RPMI7951 (cell line): ENCODE results near the gene GOLGA8B. TPM values are rescaled to one million over a fixed set of nuclear protein-coding genes. Genes with fewer than 3 reads are reported as not detected.
"Not testable (repeated sequence)": the region's sequence is repeated elsewhere in the genome, so short reads cannot be mapped to it uniquely, and the experiment has no call there.

Experiments used
- DNase-seq: peaks from one replicate; pipeline ENCODE4 v3.0.0-alpha.2; 2012; ENCODE audit warnings: low read depth
- total RNA-seq: library from RNA; depleted of rRNA; stranded (reverse); fragments of >200 nt; shearing (Covaris generic); gene quantifications from 2 replicates; pipeline ENCODE4 v1.2.3, GENCODE V29; 2014; rRNA removed

The GOLGA8B gene
- total RNA-seq, 1 experiment from 2014 or later, result 11.3 TPM

DNA sequence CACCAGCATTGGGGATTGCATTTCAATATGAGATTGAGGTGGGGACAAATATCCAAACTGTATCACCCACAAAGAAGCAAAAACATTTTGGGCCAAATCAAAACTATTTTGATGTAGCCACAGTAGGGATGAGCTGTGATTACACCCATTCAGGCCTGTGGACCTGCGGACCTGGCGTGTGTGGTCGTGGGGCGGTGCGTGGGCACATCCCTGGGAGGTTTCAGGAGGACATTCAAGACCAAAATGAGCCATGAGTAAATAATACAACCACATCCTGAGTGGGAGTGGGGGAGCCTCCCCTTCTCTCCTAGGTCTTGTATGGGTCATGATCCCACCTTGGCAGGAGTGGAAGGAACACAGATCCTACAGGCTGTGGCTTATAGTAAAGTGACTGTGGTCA, 23.7 kb downstream of the GOLGA8B start:
- DNase-seq, result not testable (repeated sequence)

DNA sequence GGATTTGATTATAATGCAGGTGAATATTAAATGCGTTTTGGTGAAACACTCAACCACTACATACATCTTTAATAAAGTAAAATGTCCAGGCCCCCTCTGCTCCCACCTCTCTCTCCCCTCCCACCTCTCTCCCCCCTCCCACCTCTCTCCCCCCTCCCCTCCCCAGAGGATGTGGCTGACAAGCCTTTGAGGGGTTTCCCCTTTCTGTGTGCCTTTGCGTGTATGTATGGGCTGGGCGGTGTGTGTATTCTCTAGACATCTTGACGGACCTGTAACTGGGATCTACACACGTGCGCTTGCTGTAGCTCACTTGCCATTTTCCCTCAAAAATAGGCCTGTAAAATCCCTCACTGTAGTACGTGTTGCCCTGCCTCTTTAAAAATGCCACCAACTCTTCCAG, 28.3 kb downstream of the GOLGA8B start:
- not testable (repeated sequence) for DNase-seq

DNA sequence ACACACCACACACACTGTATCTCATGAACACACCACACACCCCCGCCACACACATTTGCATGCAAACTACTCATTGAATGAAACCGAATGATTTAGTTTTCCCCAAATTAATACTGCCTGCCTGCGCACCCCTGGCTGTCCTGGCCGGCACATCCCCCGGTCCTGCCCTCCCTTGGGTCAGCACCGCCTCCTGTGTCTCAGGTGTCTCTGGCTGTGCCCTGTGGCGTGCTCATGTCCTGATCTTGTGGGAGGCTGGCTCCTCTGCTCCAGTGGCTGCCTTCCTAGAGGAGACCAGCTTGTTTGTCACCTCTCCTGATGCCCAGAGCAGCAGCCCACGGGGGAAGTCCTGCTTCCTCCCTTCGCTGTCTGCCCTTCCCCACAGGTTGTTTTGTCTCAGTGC, 28.7 kb downstream of the GOLGA8B start:
- DNase-seq, result not testable (repeated sequence)

DNA sequence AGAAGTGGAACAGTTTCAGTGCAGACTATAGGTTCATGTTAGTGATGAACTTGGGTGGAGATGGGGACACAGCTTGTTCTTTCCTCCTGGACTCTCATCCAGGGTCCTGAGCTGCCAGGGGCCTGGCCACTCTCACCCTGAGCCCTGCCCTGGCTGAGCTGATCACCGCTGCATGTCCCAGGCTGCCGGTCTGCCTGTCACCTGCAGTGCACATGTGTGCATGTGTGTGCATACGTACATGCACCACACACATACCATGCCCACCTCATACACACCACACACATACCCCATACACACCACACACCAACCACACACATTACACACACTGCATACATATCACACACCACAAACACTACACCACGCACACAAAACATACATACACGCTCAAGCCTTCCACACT, 29.3 kb downstream of the GOLGA8B start:
- DNase-seq, result not testable (repeated sequence)

DNA sequence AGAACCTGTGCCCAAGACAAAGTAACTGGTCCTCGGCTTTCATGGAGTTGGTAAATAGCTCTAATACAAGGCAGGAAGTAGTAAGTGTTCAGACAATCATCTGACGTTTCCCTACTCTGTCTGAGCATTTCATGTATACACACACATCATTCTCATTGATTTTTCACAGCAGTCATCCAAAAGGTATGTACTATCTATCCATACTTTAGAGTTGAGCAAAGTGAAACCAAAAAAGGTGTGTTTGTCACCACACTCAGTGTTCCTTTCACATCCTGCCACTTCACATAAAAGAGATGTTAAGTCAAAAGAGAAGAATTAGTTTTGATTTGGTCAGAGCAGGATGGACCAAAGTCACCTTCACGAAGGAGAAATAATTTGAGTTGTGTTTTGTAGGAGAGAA, 33.3 kb downstream of the GOLGA8B start:
- DNase-seq, result not testable (repeated sequence)

DNA sequence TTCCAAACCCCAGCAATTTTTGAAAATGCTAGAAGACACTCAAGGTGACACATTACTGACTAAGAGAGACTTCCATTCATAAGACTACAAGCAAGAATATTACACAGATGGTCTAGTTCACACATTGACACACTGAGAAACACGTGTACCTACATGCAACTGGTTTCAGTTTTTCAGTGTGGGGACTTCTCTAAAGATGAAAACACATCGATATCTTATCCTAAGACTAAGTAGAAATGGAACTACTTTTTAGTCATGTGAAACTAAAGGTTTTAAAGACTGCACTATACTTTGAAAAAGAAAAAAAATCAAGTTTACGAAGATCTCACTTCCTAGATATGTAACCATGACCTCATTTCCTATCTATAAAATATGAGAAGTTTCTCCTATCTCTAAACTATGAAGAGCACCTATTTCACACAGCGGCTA, 34.1 kb downstream of the GOLGA8B start:
- not testable (repeated sequence) for DNase-seq

DNA sequence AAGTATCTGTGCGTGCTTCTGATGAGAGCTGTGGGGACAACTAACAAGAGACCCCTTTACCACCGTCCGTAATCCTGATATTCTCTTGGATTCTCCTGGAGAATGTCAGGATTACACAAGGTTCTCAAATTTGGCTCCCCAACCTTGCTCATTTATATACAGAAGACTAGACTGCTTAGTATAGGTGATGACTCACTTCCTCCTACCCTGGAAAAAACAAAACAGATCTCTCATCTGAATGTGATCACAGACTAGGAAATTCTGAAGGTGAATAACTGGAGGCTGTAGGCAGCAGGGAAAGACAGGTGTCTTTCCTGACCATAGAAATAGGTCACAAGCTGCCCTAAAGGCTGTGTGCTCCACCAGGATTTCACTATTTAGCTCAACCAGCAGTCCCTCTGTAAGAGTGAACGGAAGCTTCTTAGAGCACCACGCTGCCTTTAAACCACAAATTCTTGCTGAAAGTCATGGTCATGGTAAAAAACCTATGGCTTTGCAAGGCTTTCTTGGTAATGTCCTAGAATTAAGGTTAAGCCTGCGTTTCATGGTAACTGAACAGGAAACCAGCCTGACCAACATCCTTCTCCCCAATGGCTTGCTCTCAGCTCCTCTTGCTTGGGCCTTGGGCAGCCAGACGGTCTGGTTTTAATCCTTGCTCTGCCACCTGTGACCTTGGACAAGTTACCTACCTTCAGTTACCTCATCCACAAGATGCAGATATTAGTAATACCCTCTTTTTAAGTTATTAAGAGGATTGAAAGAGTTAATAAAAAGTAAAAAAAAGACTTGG, 39.4 kb downstream of the GOLGA8B start:
- DNase-seq, result not testable (repeated sequence)

DNA sequence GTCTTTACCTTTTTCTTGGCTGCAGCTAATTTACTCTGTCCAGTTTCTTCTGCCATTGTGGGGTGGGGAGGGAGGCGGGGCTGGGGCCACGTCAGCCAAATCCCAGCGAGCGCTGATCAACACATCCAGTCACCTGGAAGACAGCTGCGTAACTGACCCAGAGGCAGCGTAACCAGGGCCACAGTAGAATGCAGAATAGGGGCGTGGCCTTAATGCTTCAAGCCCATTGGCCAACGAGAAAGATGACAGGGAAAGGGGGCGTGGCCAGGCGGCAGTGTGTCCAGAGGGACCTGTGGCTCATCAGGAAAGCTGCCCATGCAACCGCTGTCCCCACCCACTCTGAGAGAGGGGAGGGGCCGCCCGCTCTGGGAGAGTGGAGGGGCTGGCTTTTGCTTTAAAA, 47.6 kb downstream of the GOLGA8B start:
- not testable (repeated sequence) for DNase-seq

Other genes starting within 250 kb of the GOLGA8B start
- 5.5 TPM in 2 replicates for gene SLC12A6, start 245.9 kb downstream of the GOLGA8B start, total RNA-seq
- 411 and 530 TPM in 2 replicates for gene NOP10, start 240.5 kb downstream of the GOLGA8B start, total RNA-seq
- gene NUTM1, start 240.3 kb downstream of the GOLGA8B start, total RNA-seq, result under 0.01 TPM in 1 of 2 replicates, not detected in the other
- gene LPCAT4, start 216.5 kb downstream of the GOLGA8B start, total RNA-seq, result 12.3 and 19.8 TPM in 2 replicates
- gene GOLGA8A, start 145.8 kb downstream of the GOLGA8B start, total RNA-seq, result 9.2 and 13.9 TPM in 2 replicates
- gene GJD2, start 171.3 kb upstream of the GOLGA8B start, total RNA-seq, result not detected in 2 replicates
- not detected in 2 replicates for gene ACTC1, start 211.9 kb upstream of the GOLGA8B start, total RNA-seq